Pancreas (tissue), 10 donors: ENCODE measurements around the gene LRP2BP. TPM values are rescaled to one million over a fixed set of nuclear protein-coding genes. Genes with fewer than 3 reads are reported as not detected.

Source experiments
- ATAC-seq, 4 donors: fragments of 200-7000 bp; cut with Tn5 transposase; one replicate each; pipeline versions ENCODE4 v1.8.0 to v1.9.1; 2020; ENCODE audit warnings: mild to moderate bottlenecking in 4 of 4, moderate library complexity in 4 of 4
- DNase-seq, 6 donors: peaks; one replicate each; pipeline ENCODE4 v3.0.0-alpha.2; 2020
- FAIRE-seq: peaks from 2 replicates; lab custom pipeline; 2012; peaks lifted over from hg19 to GRCh38; lab: Jason Lieb, UNC
- H3K27ac ChIP-seq, 4 donors: fragments of 200-600 bp; sonication (generic); 1 replicate in 3 of 4; 2 replicates in 1 of 4; pipeline versions ENCODE4 v1.5.0 to v1.8.0; 2020
- H3K27me3 ChIP-seq, 4 donors: fragments of 200-600 bp; one replicate each; pipeline ENCODE4 v1.8.0; 2021
- H3K36me3 ChIP-seq, 3 donors: fragments of 200-600 bp; sonication (generic) in 1 of 3; one replicate each; pipeline versions ENCODE4 v1.5.0 to v1.8.0; 2020 to 2021
- H3K4me1 ChIP-seq, 3 donors: fragments of 200-600 bp; one replicate each; pipeline ENCODE4 v1.8.0; 2021
- H3K4me3 ChIP-seq, 4 donors: fragments of 200-600 bp; sonication (generic) in 2 of 4; one replicate each; pipeline versions ENCODE4 v1.5.0 to v1.8.0; 2020 to 2021
- H3K9me3 ChIP-seq, 4 donors: fragments of 200-600 bp; one replicate each; pipeline ENCODE4 v1.8.0; 2021
- CTCF ChIP-seq, 4 donors: fragments of 200-600 bp; sonication (generic) in 3 of 4; IDR thresholded peaks; one replicate each; pipeline versions ENCODE4 v1.5.0 to v1.8.0; 2021; ENCODE audit warnings: antibody characterized with exemption in 4 of 4
- WGBS, 2 donors: extraction: QIAGEN DNeasy Blood & Tissue Kit; methylation state at CpG; one replicate each; pipeline ENCODE4 v1.1.7; 2013; 5-methylcytosine and 5-hydroxymethylcytosine counted together
- intact Hi-C, 3 donors: fragments of 100-400 bp; cut with DNase I; formaldehyde crosslinking; loops; one replicate each; pipeline versions ENCODE4 v1.11.1 to v1.14.2; 2022
- polyA plus RNA-seq, 2 donors: library from polyadenylated mRNA; stranded (reverse); fragments of 200-250 nt; gene quantifications; one replicate each; pipeline ENCODE4 v1.2.3, GENCODE V29; 2013
- total RNA-seq, 6 donors: library from RNA; stranded (reverse); fragmentation: NEBNext Ultra II Directional in 4 of 6; extraction: Animal tissue kit (Norgen Biotek cat#: 25700) in 4 of 6; gene quantifications; one replicate each; pipeline versions ENCODE4 v1.2.1 to v1.2.4, GENCODE V29; 2021 to 2023
- donor health status: healthy with polysubstance abuse.
- donor health status: DM: no; HTN: no; CAD: no; lungs with moderate emphysema.
- donor health status: DM: no; HTN: no; CAD: no.
- donor health status: control.
- donor health status: control.
- donor health status: Bipolar disorder and iron deficiency.
- donor health status: DM: yes; HTN: yes; CAD: no.
- donor health status: DM: no; HTN: no; CAD: no.
- donor health status: DM: no; HTN: no; CAD: no.
- donor health status: DM: yes; HTN: yes; CAD: no.

LRP2BP gene
- total and polyA plus RNA-seq, 8 donors: 0.72 to 2.1 (median 1.00) TPM

GRCh38 chr4:185382754-185383153 is 13.0 kb downstream of the LRP2BP start:
- H3K9me3 ChIP-seq: no peaks in the 10 kb centered on the region
- ATAC-seq (no peak), FAIRE-seq (no peak), DNase-seq (no peak)
- no peaks in the 10 kb centered on the region for H3K36me3 ChIP-seq
- H3K27ac ChIP-seq: peak overlapping the region in 2 of 4 donors; percentile 74 to 84
- TF ChIP-seq CTCF (IDR thresholded peaks at IDR 0.05): no peak
- intact Hi-C loops: no loop called here
- H3K4me1 ChIP-seq: peaks cover 8 to 32% (median 22%) of the 10 kb centered on the region in 3 donors
- H3K4me3 ChIP-seq: no peak overlapping the region
- H3K27me3 ChIP-seq: no peaks in the 10 kb centered on the region

GRCh38 chr4:185381288-185382196 is 14.2 kb downstream of the LRP2BP start:
- 51% methylated on average over 4 of the region's 4 CpGs for WGBS, 2 donors
- H3K27me3 ChIP-seq: no peaks in the 10 kb centered on the region
- H3K9me3 ChIP-seq: no peaks in the 10 kb centered on the region
- intact Hi-C loops: no loop called here
- ATAC-seq: no peak
- no peak for TF ChIP-seq CTCF (IDR thresholded peaks at IDR 0.05)
- DNase-seq: no peak
- FAIRE-seq: no peak
- H3K4me1 ChIP-seq: peaks cover 8 to 32% (median 22%) of the 10 kb centered on the region in 3 donors
- H3K36me3 ChIP-seq: no peaks in the 10 kb centered on the region
- no peak overlapping the region for H3K4me3 ChIP-seq
- no peak overlapping the region for H3K27ac ChIP-seq

- no peaks in the 10 kb centered on the region for H3K9me3 ChIP-seq
- H3K27me3 ChIP-seq: no peaks in the 10 kb centered on the region
- FAIRE-seq (no peak), DNase-seq (no peak), ATAC-seq (no peak)
- H3K4me1 ChIP-seq: peaks cover 8 to 32% (median 22%) of the 10 kb centered on the region in 3 donors
- H3K4me3 ChIP-seq: no peak overlapping the region
- 85 to 90% methylated on average over 1 of the region's 1 CpG for WGBS, 2 donors
- intact Hi-C loops: no loop called here
- H3K36me3 ChIP-seq: no peaks in the 10 kb centered on the region
- H3K27ac ChIP-seq: peak overlapping the region in 3 of 4 donors; percentile 20 to 57 (median 29)
- TF ChIP-seq CTCF (IDR thresholded peaks at IDR 0.05): no peak
Observed at GRCh38 chr4:185380320-185380719, 15.4 kb downstream of the LRP2BP start.

- no peak for TF ChIP-seq CTCF (IDR thresholded peaks at IDR 0.05)
- 55 to 62% methylated on average over 13 of the region's 13 CpGs for WGBS, 2 donors
- Histone ChIP-seq H3K4me3 (no peak overlapping the region), H3K4me1 (peaks cover 8 to 32% (median 22%) of the 10 kb centered on the region in 3 donors), H3K27me3 (no peaks in the 10 kb centered on the region), H3K27ac (peak overlapping the region in 3 of 4 donors; percentile 20 to 57 (median 29)), H3K9me3 (no peaks in the 10 kb centered on the region), H3K36me3 (no peaks in the 10 kb centered on the region)
- peak in 5 of 6 donors; percentile 49 to 75 (median 54) for DNase-seq
- ATAC-seq: peak; percentile 78 to 83 (median 80)
- FAIRE-seq: no peak
- intact Hi-C loops: no loop called here
Observed at GRCh38 chr4:185379326-185380295, 16.1 kb downstream of the LRP2BP start.
